Body of pancreas (tissue), 4 donors: ENCODE results near the gene PATJ.

ENCODE experiments used
- POLR2A ChIP-seq, 3 donors: fragments of 450-650 bp; IDR thresholded peaks; one replicate each; pipeline ENCODE4 v1.6.1; 2016; ENCODE audit warnings: antibody characterized with exemption in 3 of 3, mild to moderate bottlenecking in 2 of 3
- TF ChIP-seq, protein P1 (sequence below), 7 experiments: fragments of 450-650 bp in 4 of 7; fragments of 200-600 bp in 3 of 7; sonication (generic) in 3 of 7; IDR thresholded peaks; one replicate each; pipeline ENCODE4 v1.5.1; 2016 to 2019; ENCODE audit warnings: antibody characterized with exemption in 7 of 7

GRCh38 chr1:62208087-62208486 is 465.8 kb downstream of the PATJ start:
- TF ChIP-seq, protein P1, sequence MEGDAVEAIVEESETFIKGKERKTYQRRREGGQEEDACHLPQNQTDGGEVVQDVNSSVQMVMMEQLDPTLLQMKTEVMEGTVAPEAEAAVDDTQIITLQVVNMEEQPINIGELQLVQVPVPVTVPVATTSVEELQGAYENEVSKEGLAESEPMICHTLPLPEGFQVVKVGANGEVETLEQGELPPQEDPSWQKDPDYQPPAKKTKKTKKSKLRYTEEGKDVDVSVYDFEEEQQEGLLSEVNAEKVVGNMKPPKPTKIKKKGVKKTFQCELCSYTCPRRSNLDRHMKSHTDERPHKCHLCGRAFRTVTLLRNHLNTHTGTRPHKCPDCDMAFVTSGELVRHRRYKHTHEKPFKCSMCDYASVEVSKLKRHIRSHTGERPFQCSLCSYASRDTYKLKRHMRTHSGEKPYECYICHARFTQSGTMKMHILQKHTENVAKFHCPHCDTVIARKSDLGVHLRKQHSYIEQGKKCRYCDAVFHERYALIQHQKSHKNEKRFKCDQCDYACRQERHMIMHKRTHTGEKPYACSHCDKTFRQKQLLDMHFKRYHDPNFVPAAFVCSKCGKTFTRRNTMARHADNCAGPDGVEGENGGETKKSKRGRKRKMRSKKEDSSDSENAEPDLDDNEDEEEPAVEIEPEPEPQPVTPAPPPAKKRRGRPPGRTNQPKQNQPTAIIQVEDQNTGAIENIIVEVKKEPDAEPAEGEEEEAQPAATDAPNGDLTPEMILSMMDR (IDR thresholded peaks at IDR 0.05) = no peak
- no peak for TF ChIP-seq POLR2A (IDR thresholded peaks at IDR 0.05)
